H1 (cell line): Measurements from ENCODE around the gene BATF2.

ENCODE experiments used
- ASH2L ChIP-seq: fragments of 200-600, 300-600 bp; sonication (generic); IDR thresholded peaks from one replicate; pipeline ENCODE4 v1.7.1; 2017; ENCODE audit warnings: low read length
- CHD2 ChIP-seq: IDR thresholded peaks from 2 replicates; pipeline ENCODE4 v1.6.1; 2012; ENCODE audit warnings: low read length, improper control_type of control experiment
- CREB1 ChIP-seq: IDR thresholded peaks from 2 replicates; pipeline ENCODE4 v1.6.1; 2012; ENCODE audit warnings: inconsistent platforms
- CTCF ChIP-seq, 3 experiments: IDR thresholded peaks; 1 replicate in 2 of 3; 2 replicates in 1 of 3; pipeline versions ENCODE4 v1.5.1 to v1.6.1; 2011; ENCODE audit warnings: low read length in 3 of 3, mild to moderate bottlenecking in 3 of 3, inconsistent platforms in 2 of 3, low read depth in 1 of 3, moderate library complexity in 1 of 3; ENCODE audit not compliant: insufficient read depth in 1 of 3; ENCODE audit errors: control extremely low read depth in 1 of 3
- EP300 ChIP-seq, 2 experiments: IDR thresholded peaks; 1 replicate in 1 of 2; 2 replicates in 1 of 2; pipeline ENCODE4 v1.6.1; 2011 to 2012; ENCODE audit warnings: low read depth in 2 of 2, low read length in 2 of 2, mild to moderate bottlenecking in 2 of 2, borderline replicate concordance in 1 of 2, inconsistent platforms in 1 of 2, moderate library complexity in 1 of 2
- FOSL1 ChIP-seq: IDR thresholded peaks from 2 replicates; pipeline ENCODE4 v1.6.1; 2011; ENCODE audit warnings: mild to moderate bottlenecking, low read depth, low read length, moderate library complexity; ENCODE audit not compliant: insufficient read depth
- GABPA ChIP-seq: IDR thresholded peaks from 2 replicates; pipeline ENCODE4 v1.6.1; 2011; ENCODE audit warnings: mild to moderate bottlenecking, low read length, moderate library complexity, borderline replicate concordance; ENCODE audit not compliant: insufficient read depth
- POLR2A ChIP-seq, 2 experiments: IDR thresholded peaks; 1 replicate in 1 of 2; 2 replicates in 1 of 2; pipeline ENCODE4 v1.6.1; 2011; ENCODE audit warnings: low read depth in 2 of 2, low read length in 2 of 2, mild to moderate bottlenecking in 2 of 2; ENCODE audit errors: control extremely low read depth in 1 of 2
- POLR2AphosphoS5 ChIP-seq: IDR thresholded peaks from 2 replicates; pipeline ENCODE4 v1.6.1; 2011; ENCODE audit warnings: low read depth, low read length
- SIN3A ChIP-seq, 2 experiments: IDR thresholded peaks in 1 of 2; conservative IDR thresholded peaks in 1 of 2; 2 replicates each; pipeline ENCODE4 v1.6.1; 2011 to 2012; ENCODE audit warnings: low read length in 2 of 2, improper control_type of control experiment in 1 of 2, low read depth in 1 of 2, mild to moderate bottlenecking in 1 of 2
- TCF12 ChIP-seq: IDR thresholded peaks from 2 replicates; pipeline ENCODE4 v1.6.1; 2011; ENCODE audit warnings: low read depth, mild to moderate bottlenecking, low read length
- USF2 ChIP-seq: IDR thresholded peaks from 2 replicates; pipeline ENCODE4 v1.6.1; 2011; ENCODE audit warnings: low read length, improper control_type of control experiment
- TF ChIP-seq, protein P1 (sequence below): fragments of 300-600 bp; sonication (generic); IDR thresholded peaks from 2 replicates; pipeline ENCODE4 v1.7.1; 2012; ENCODE audit warnings: low read length, moderate library complexity, mild to moderate bottlenecking, inconsistent platforms; ENCODE audit not compliant: insufficient replicate concordance

DNA sequence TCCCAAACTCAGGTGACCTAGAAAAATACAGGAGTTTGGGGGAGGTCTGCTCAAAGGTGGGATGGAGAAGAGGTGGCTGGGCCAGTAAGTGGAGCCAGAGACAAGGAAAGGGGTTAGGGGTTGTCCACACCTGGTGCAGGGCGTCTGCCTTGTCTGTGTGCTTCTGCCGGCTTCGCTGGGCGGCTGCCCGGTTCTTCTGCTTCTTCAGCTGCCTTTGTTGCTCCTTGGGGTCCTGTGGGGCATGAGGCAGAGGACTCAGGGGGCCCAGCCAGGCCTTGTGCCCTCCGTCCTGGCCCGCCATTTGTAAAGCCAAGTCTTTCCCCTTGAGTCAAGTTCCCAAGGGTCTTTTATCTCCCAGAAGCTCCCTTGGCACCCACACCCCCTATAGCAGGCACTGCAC is 2.5 kb downstream of the BATF2 start:
- TF ChIP-seq CREB1: no peak
- no peak for TF ChIP-seq CTCF (IDR thresholded peaks at IDR 0.05; ENCODE audit: control extremely low read depth in 1 of 3, insufficient read depth in 1 of 3, low read depth in 1 of 3, low read length in 3 of 3)
- no peak for TF ChIP-seq CHD2
- no peak for TF ChIP-seq TCF12
- TF ChIP-seq POLR2AphosphoS5: no peak
- no peak for TF ChIP-seq FOSL1
- TF ChIP-seq SIN3A (conservative IDR thresholded peaks at IDR 0.05 in 1 of 2, IDR thresholded peaks at IDR 0.05 in 1 of 2; ENCODE audit: low read depth in 1 of 2, low read length in 2 of 2): no peak
- no peak for TF ChIP-seq EP300 (IDR thresholded peaks at IDR 0.05; ENCODE audit: borderline replicate concordance in 1 of 2, low read depth in 2 of 2, low read length in 2 of 2)
- no peak for TF ChIP-seq POLR2A (IDR thresholded peaks at IDR 0.05; ENCODE audit: control extremely low read depth in 1 of 2, low read depth in 2 of 2, low read length in 2 of 2)
- no peak for TF ChIP-seq ASH2L
- TF ChIP-seq USF2: no peak
- TF ChIP-seq, protein P1, sequence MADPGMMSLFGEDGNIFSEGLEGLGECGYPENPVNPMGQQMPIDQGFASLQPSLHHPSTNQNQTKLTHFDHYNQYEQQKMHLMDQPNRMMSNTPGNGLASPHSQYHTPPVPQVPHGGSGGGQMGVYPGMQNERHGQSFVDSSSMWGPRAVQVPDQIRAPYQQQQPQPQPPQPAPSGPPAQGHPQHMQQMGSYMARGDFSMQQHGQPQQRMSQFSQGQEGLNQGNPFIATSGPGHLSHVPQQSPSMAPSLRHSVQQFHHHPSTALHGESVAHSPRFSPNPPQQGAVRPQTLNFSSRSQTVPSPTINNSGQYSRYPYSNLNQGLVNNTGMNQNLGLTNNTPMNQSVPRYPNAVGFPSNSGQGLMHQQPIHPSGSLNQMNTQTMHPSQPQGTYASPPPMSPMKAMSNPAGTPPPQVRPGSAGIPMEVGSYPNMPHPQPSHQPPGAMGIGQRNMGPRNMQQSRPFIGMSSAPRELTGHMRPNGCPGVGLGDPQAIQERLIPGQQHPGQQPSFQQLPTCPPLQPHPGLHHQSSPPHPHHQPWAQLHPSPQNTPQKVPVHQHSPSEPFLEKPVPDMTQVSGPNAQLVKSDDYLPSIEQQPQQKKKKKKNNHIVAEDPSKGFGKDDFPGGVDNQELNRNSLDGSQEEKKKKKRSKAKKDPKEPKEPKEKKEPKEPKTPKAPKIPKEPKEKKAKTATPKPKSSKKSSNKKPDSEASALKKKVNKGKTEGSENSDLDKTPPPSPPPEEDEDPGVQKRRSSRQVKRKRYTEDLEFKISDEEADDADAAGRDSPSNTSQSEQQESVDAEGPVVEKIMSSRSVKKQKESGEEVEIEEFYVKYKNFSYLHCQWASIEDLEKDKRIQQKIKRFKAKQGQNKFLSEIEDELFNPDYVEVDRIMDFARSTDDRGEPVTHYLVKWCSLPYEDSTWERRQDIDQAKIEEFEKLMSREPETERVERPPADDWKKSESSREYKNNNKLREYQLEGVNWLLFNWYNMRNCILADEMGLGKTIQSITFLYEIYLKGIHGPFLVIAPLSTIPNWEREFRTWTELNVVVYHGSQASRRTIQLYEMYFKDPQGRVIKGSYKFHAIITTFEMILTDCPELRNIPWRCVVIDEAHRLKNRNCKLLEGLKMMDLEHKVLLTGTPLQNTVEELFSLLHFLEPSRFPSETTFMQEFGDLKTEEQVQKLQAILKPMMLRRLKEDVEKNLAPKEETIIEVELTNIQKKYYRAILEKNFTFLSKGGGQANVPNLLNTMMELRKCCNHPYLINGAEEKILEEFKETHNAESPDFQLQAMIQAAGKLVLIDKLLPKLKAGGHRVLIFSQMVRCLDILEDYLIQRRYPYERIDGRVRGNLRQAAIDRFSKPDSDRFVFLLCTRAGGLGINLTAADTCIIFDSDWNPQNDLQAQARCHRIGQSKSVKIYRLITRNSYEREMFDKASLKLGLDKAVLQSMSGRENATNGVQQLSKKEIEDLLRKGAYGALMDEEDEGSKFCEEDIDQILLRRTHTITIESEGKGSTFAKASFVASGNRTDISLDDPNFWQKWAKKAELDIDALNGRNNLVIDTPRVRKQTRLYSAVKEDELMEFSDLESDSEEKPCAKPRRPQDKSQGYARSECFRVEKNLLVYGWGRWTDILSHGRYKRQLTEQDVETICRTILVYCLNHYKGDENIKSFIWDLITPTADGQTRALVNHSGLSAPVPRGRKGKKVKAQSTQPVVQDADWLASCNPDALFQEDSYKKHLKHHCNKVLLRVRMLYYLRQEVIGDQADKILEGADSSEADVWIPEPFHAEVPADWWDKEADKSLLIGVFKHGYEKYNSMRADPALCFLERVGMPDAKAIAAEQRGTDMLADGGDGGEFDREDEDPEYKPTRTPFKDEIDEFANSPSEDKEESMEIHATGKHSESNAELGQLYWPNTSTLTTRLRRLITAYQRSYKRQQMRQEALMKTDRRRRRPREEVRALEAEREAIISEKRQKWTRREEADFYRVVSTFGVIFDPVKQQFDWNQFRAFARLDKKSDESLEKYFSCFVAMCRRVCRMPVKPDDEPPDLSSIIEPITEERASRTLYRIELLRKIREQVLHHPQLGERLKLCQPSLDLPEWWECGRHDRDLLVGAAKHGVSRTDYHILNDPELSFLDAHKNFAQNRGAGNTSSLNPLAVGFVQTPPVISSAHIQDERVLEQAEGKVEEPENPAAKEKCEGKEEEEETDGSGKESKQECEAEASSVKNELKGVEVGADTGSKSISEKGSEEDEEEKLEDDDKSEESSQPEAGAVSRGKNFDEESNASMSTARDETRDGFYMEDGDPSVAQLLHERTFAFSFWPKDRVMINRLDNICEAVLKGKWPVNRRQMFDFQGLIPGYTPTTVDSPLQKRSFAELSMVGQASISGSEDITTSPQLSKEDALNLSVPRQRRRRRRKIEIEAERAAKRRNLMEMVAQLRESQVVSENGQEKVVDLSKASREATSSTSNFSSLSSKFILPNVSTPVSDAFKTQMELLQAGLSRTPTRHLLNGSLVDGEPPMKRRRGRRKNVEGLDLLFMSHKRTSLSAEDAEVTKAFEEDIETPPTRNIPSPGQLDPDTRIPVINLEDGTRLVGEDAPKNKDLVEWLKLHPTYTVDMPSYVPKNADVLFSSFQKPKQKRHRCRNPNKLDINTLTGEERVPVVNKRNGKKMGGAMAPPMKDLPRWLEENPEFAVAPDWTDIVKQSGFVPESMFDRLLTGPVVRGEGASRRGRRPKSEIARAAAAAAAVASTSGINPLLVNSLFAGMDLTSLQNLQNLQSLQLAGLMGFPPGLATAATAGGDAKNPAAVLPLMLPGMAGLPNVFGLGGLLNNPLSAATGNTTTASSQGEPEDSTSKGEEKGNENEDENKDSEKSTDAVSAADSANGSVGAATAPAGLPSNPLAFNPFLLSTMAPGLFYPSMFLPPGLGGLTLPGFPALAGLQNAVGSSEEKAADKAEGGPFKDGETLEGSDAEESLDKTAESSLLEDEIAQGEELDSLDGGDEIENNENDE: no peak
- no peak for TF ChIP-seq GABPA
